ENCODE results near the gene TRERF1.

DNA sequence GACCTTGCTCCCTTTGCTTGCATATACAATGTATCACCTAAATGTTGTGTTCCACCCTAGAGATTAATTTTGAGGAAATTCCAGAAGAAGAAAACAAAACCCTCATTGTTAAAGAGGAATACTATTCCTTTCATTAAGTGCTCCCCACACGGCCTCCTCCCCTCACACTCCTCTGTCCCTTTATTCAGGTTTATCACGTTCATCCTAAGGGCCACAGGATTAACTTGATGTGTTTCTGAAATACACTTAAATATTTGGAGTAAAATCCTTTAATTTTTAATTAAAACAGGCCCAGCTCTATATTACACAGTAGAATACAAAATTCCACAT, 144.6 kb downstream of the TRERF1 start:
- TF ChIP-seq, protein P1, sequence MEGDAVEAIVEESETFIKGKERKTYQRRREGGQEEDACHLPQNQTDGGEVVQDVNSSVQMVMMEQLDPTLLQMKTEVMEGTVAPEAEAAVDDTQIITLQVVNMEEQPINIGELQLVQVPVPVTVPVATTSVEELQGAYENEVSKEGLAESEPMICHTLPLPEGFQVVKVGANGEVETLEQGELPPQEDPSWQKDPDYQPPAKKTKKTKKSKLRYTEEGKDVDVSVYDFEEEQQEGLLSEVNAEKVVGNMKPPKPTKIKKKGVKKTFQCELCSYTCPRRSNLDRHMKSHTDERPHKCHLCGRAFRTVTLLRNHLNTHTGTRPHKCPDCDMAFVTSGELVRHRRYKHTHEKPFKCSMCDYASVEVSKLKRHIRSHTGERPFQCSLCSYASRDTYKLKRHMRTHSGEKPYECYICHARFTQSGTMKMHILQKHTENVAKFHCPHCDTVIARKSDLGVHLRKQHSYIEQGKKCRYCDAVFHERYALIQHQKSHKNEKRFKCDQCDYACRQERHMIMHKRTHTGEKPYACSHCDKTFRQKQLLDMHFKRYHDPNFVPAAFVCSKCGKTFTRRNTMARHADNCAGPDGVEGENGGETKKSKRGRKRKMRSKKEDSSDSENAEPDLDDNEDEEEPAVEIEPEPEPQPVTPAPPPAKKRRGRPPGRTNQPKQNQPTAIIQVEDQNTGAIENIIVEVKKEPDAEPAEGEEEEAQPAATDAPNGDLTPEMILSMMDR (IDR thresholded peaks at IDR 0.05), result no peak
- TF ChIP-seq POLR2AphosphoS5 (IDR thresholded peaks at IDR 0.05), result no peak
- no peak for TF ChIP-seq EP300 (IDR thresholded peaks at IDR 0.05)
- TF ChIP-seq POLR2A (IDR thresholded peaks at IDR 0.05), result no peak

Data from upper lobe of left lung (tissue), 4 donors.